Measurements from ENCODE around the gene RTN4.

RTN4 gene

GRCh38 chr2:54962935-54963440 lies 87.3 kb downstream of the RTN4 start:
- no peak for DNase-seq (ENCODE audit: low spot score)
- TF ChIP-seq, protein P1, sequence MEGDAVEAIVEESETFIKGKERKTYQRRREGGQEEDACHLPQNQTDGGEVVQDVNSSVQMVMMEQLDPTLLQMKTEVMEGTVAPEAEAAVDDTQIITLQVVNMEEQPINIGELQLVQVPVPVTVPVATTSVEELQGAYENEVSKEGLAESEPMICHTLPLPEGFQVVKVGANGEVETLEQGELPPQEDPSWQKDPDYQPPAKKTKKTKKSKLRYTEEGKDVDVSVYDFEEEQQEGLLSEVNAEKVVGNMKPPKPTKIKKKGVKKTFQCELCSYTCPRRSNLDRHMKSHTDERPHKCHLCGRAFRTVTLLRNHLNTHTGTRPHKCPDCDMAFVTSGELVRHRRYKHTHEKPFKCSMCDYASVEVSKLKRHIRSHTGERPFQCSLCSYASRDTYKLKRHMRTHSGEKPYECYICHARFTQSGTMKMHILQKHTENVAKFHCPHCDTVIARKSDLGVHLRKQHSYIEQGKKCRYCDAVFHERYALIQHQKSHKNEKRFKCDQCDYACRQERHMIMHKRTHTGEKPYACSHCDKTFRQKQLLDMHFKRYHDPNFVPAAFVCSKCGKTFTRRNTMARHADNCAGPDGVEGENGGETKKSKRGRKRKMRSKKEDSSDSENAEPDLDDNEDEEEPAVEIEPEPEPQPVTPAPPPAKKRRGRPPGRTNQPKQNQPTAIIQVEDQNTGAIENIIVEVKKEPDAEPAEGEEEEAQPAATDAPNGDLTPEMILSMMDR (IDR thresholded peaks at IDR 0.05; ENCODE audit: extremely low read depth, missing control alignments): no peak

DNA sequence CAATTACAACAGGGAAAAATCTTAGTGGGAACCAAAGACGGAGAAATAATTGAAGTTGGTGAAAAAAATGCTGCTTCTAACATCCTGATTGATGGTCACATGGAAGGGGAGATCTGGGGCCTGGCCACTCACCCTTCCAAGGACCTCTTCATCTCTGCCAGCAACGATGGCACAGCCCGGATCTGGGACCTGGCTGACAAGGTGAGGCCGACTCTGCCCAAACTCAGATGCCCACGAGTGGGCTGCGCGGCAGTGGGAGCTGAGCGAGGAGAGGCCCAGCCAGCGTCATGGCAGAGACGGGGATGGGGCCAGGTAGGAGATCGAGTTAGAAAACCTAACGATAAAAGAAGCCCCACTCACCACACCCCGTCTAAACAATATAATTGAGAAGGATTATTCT lies 87.7 kb downstream of the RTN4 start:
- TF ChIP-seq, protein P1 (IDR thresholded peaks at IDR 0.05; ENCODE audit: extremely low read depth, missing control alignments): no peak

DNA sequence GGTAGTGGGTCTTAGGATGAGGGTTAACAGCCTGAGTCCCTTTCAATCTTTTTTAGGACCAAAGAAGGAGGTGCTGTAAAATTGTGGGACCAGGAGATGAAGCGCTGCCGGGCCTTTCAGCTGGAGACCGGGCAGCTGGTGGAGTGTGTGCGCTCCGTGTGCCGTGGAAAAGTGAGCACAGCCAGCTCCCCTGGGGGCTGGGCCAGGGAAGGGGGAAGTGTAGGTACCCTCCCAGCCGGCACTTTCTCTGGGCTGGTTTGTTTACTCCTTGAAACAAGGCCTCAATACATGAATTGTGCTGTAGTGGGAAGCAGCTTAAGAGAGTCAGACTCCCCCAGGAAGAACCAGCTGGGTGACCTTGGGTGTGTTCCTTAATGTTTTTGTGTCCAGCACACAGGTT lies 90.1 kb downstream of the RTN4 start:
- DNase-seq (ENCODE audit: low spot score): no peak
- TF ChIP-seq, protein P1 (IDR thresholded peaks at IDR 0.05; ENCODE audit: extremely low read depth, missing control alignments): no peak

More for the DNA sequence above, 87.7 kb downstream of the RTN4 start:
- DNase-seq (ENCODE audit: low spot score): no peak

- no peak for DNase-seq (ENCODE audit: low spot score)
Measured at GRCh38 chr2:54958717-54959371, 91.4 kb downstream of the RTN4 start.

DNA sequence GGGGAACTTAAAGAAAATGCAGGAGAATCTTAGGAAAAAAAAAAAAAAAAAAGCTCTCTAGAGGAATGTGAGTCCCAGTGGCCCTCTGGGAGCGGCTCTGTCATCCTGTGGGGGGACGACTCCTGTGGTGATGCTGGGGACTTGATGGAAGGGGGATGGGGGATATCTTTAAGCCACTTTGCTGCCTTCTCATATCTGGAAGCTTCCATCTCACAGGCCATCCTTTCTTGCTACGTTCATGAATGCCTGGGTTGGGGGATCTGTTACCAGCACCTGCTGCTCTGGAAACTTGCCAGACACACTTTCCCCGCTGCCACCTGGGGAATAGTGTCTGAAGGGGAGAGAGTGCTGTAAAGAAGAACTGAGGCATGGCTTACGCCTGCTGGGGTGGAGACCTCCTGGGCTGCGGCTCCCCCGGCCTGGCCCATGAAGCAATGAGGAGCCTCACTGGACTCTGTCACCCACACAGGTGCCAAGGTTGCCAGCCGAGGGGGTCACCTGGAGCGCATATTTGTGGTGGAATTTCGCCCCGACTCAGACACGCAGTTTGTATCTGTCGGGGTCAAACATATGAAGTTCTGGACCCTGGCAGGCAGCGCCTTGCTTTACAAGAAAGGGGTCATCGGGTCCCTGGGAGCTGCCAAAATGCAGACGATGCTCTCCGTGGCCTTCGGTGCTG lies 92.8 kb downstream of the RTN4 start:
- TF ChIP-seq, protein P1 (IDR thresholded peaks at IDR 0.05; ENCODE audit: extremely low read depth, missing control alignments): no peak

More at GRCh38 chr2:54958717-54959371, 91.4 kb downstream of the RTN4 start:
- TF ChIP-seq, protein P1 (IDR thresholded peaks at IDR 0.05; ENCODE audit: extremely low read depth, missing control alignments): no peak

DNA sequence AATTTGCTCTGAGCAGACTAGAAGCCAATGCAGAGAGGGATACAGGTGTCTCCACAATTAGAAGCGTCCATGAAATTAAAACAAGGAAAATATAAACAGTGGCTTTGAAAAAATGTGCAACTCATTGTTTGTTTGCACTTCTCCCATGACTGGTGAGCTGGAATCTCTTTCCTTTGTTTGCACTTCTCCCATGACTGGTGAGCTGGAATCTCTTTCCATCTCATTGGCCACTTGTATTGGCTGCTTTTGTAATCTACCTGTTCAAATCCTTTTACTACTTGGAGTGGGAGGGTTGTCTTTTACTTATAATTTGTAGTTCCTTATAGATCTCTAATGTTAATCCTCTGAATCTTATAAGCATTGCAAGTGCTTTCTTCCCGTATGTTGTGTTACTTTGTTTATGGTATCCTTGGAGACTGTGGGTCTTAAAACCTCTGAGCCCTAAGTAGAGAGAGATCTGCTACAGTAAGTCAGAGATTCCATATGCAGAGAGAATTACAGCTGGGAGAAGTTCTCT lies 94.1 kb downstream of the RTN4 start:
- DNase-seq (ENCODE audit: low spot score): no peak

More for the DNA sequence above, 92.8 kb downstream of the RTN4 start:
- DNase-seq (ENCODE audit: low spot score): no peak

More for the DNA sequence above, 94.1 kb downstream of the RTN4 start:
- TF ChIP-seq, protein P1 (IDR thresholded peaks at IDR 0.05; ENCODE audit: extremely low read depth, missing control alignments): no peak

All from GM20000 (cell line).